HG02885 (cell line): ENCODE results near the gene PHLDA2.
"Not testable (repeated sequence)": the region's sequence is repeated elsewhere in the genome, so short reads cannot be mapped to it uniquely, and the experiment has no call there.

Experiments used
- ATAC-seq: cut with Tn5 transposase; IDR thresholded peaks from one replicate; pipeline ENCODE4 v1.9.1; 2021; ENCODE audit warnings: mild to moderate bottlenecking; ENCODE audit not compliant: unreplicated experiment, poor library complexity

Gene PHLDA2

GRCh38 chr11:2945757-2946287 is 16.6 kb upstream of the PHLDA2 start:
- ATAC-seq: no peak

- ATAC-seq: no peak
These were observed 16.0 kb upstream of the PHLDA2 start for GRCh38 chr11:2945031-2945756.

- ATAC-seq: no peak
These were observed 15.3 kb upstream of the PHLDA2 start for GRCh38 chr11:2944530-2944929.

- ATAC-seq: no peak
These were observed 14.5 kb upstream of the PHLDA2 start for GRCh38 chr11:2943711-2944118.

GRCh38 chr11:2942872-2943710 is 13.9 kb upstream of the PHLDA2 start:
- ATAC-seq: no peak

GRCh38 chr11:2942447-2942846 is 13.2 kb upstream of the PHLDA2 start:
- ATAC-seq: no peak

GRCh38 chr11:2940921-2941821 is 12.0 kb upstream of the PHLDA2 start:
- no peak for ATAC-seq

- ATAC-seq: no peak
These were observed 11.1 kb upstream of the PHLDA2 start for GRCh38 chr11:2940147-2940920.

GRCh38 chr11:2938458-2939418 is 9.5 kb upstream of the PHLDA2 start:
- not testable (repeated sequence) for ATAC-seq

GRCh38 chr11:2937641-2938457 is 8.6 kb upstream of the PHLDA2 start:
- ATAC-seq: not testable (repeated sequence)

- ATAC-seq: no peak
These were observed 5.5 kb upstream of the PHLDA2 start for GRCh38 chr11:2934611-2935239.

GRCh38 chr11:2934021-2934550 is 4.9 kb upstream of the PHLDA2 start:
- ATAC-seq: no peak

- no peak for ATAC-seq
These were observed 4.3 kb upstream of the PHLDA2 start for GRCh38 chr11:2933375-2934020.

GRCh38 chr11:2932850-2933251 is 3.6 kb upstream of the PHLDA2 start:
- no peak for ATAC-seq

GRCh38 chr11:2931771-2932738 is 2.8 kb upstream of the PHLDA2 start:
- no peak for ATAC-seq

GRCh38 chr11:2931420-2931746 is 2.2 kb upstream of the PHLDA2 start:
- no peak for ATAC-seq
